ENCODE data around the gene PRG3.
"Not testable (repeated sequence)": the region's sequence is repeated elsewhere in the genome, so short reads cannot be mapped to it uniquely, and the experiment has no call there.

The PRG3 gene

DNA sequence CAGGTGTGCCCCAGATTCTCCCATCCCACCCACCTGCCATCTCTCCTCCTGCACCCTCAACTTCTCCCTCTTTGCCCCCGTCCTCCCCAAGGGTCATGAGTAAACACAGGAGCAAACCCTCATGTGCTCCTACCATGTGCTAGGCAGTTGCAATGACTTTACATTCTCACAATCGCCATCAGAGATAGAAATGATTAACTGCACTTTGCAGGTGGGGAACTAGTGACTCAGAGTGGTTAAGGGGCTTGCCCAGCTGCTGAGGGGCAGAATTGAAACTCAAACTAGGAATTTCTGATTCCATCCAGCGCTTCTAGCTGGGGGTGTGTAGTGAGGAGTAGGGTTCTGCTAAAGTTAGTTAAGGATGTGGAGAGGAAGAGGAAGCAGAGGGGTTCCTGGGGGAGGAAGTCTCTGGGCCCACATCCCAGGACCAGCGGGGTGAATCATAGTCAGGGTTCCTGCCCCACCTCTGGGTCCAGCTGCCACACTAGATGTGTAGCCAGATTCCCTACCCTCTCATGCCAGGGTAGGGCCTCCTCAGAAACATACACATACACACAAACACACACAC, 25.5 kb upstream of the PRG3 start:
- WGBS, 2 donors (ENCODE audit: extremely low coverage in 2 of 2, insufficient read length in 2 of 2, insufficient replicate concordance in 1 of 2), result no CpG with 5 or more reads among the region's 4 CpGs
- H3K9ac ChIP-seq (ENCODE audit: low read depth, low read length, poor library complexity), result no peak overlapping the region
- no peak overlapping the region for H2BK15ac ChIP-seq (ENCODE audit: low read length)
- no peak overlapping the region for H3K4ac ChIP-seq (ENCODE audit: low read length)
- H4K8ac ChIP-seq (ENCODE audit: low read depth, low read length), result no peak overlapping the region
- no peak overlapping the region for H2AFZ ChIP-seq (ENCODE audit: low read length)
- no peak overlapping the region for H2AK5ac ChIP-seq (ENCODE audit: low read depth, low read length)
- no peak overlapping the region for H3K27ac ChIP-seq (replicated peaks; ENCODE audit: low read length)
- H3K4me1 ChIP-seq (ENCODE audit: control insufficient read depth in 2 of 2, insufficient read depth in 1 of 2, low read depth in 1 of 2, low read length in 2 of 2), result peaks cover 0 to 1% of the 10 kb centered on the region in 2 donors
- H2BK5ac ChIP-seq (ENCODE audit: low read length), result no peak overlapping the region
- H2BK12ac ChIP-seq (ENCODE audit: low read length), result no peak overlapping the region
- no peak overlapping the region for H3K18ac ChIP-seq (ENCODE audit: low read length)
- H3K4me3 ChIP-seq (ENCODE audit: low read length in 2 of 2), result no peak overlapping the region
- no peak overlapping the region for H3K23ac ChIP-seq (ENCODE audit: low read depth, low read length, poor library complexity)
- H3K27me3 ChIP-seq (ENCODE audit: control insufficient read depth in 3 of 3, insufficient read depth in 3 of 3, low read depth in 1 of 3, low read length in 3 of 3), result no peaks in the 10 kb centered on the region
- H3K9me3 ChIP-seq (replicated peaks in 1 of 2; ENCODE audit: control insufficient read depth in 2 of 2, insufficient read depth in 1 of 2, low read depth in 1 of 2, low read length in 2 of 2), result no peaks in the 10 kb centered on the region
- H3K36me3 ChIP-seq (replicated peaks in 1 of 2; ENCODE audit: control insufficient read depth in 2 of 2, insufficient read depth in 2 of 2, low read length in 2 of 2), result peaks cover 12 to 45% of the 10 kb centered on the region in 2 donors
- no peak overlapping the region for H3K14ac ChIP-seq (ENCODE audit: low read length)
- no peak overlapping the region for H2BK120ac ChIP-seq (ENCODE audit: low read depth, low read length)
- H3K79me1 ChIP-seq (ENCODE audit: low read depth, low read length), result no peaks in the 10 kb centered on the region
- DNase-seq (ENCODE audit: low spot score), result no peak
- H4K91ac ChIP-seq (ENCODE audit: low read depth, low read length, poor library complexity), result no peak overlapping the region
- H3K4me2 ChIP-seq (ENCODE audit: insufficient read depth, low read length, poor library complexity, severe bottlenecking), result no peak overlapping the region

DNA sequence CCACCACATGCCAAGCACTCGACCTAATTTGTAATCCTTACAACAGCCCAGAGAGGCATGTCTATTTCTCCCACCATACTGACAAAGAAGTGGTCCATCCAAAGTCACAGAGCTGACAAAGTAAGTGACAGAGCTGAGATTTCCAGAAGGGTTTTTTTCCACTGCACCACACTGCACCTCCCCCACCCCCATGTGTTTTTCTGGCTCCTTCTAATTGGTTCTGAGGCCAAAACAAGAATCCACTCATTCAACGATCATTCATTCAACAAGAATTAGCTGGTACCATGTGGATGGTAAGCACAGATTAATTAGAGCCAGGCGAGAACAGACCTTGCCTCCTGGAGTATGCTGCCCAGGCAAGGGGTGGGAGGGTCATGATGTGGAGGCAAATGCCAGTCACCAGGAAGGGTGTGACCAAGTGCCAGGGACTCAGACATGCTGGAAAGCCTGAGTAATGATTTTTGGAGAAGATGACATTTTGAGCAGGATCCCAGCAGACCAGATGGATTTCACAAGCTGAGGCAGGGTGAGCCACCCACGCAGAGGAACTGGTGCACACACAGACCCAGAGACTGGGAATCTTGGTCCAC, 24.4 kb upstream of the PRG3 start:
- no peak overlapping the region for H3K4me2 ChIP-seq (ENCODE audit: insufficient read depth, low read length, poor library complexity, severe bottlenecking)
- peaks cover 12 to 34% of the 10 kb centered on the region in 2 donors for H3K36me3 ChIP-seq (replicated peaks in 1 of 2; ENCODE audit: control insufficient read depth in 2 of 2, insufficient read depth in 2 of 2, low read length in 2 of 2)
- H3K18ac ChIP-seq (ENCODE audit: low read length), result no peak overlapping the region
- H4K91ac ChIP-seq (ENCODE audit: low read depth, low read length, poor library complexity), result no peak overlapping the region
- no peak overlapping the region for H2BK5ac ChIP-seq (ENCODE audit: low read length)
- DNase-seq (ENCODE audit: low spot score), result no peak
- no peak overlapping the region for H3K9ac ChIP-seq (ENCODE audit: low read depth, low read length, poor library complexity)
- no peak overlapping the region for H3K14ac ChIP-seq (ENCODE audit: low read length)
- no peak overlapping the region for H2BK15ac ChIP-seq (ENCODE audit: low read length)
- no peak overlapping the region for H3K27ac ChIP-seq (replicated peaks; ENCODE audit: low read length)
- H3K9me3 ChIP-seq (replicated peaks in 1 of 2; ENCODE audit: control insufficient read depth in 2 of 2, insufficient read depth in 1 of 2, low read depth in 1 of 2, low read length in 2 of 2), result no peaks in the 10 kb centered on the region
- H4K8ac ChIP-seq (ENCODE audit: low read depth, low read length), result no peak overlapping the region
- H3K4me3 ChIP-seq (ENCODE audit: low read length in 2 of 2), result no peak overlapping the region
- no peaks in the 10 kb centered on the region for H3K27me3 ChIP-seq (ENCODE audit: control insufficient read depth in 3 of 3, insufficient read depth in 3 of 3, low read depth in 1 of 3, low read length in 3 of 3)
- no peak overlapping the region for H3K23ac ChIP-seq (ENCODE audit: low read depth, low read length, poor library complexity)
- H2AFZ ChIP-seq (ENCODE audit: low read length), result no peak overlapping the region
- no peak overlapping the region for H3K4ac ChIP-seq (ENCODE audit: low read length)
- no peak overlapping the region for H2BK120ac ChIP-seq (ENCODE audit: low read depth, low read length)
- H3K79me1 ChIP-seq (ENCODE audit: low read depth, low read length), result no peaks in the 10 kb centered on the region
- H2AK5ac ChIP-seq (ENCODE audit: low read depth, low read length), result no peak overlapping the region
- peaks cover 0 to 1% of the 10 kb centered on the region in 2 donors for H3K4me1 ChIP-seq (ENCODE audit: control insufficient read depth in 2 of 2, insufficient read depth in 1 of 2, low read depth in 1 of 2, low read length in 2 of 2)
- no CpG with 5 or more reads among the region's 4 CpGs for WGBS, 2 donors (ENCODE audit: extremely low coverage in 2 of 2, insufficient read length in 2 of 2, insufficient replicate concordance in 1 of 2)
- H2BK12ac ChIP-seq (ENCODE audit: low read length), result no peak overlapping the region

- H3K9ac ChIP-seq (ENCODE audit: low read depth, low read length, poor library complexity), result no peak overlapping the region
- H3K27me3 ChIP-seq (ENCODE audit: control insufficient read depth in 3 of 3, insufficient read depth in 3 of 3, low read depth in 1 of 3, low read length in 3 of 3), result peaks cover 0 to 1% (median 0%) of the 10 kb centered on the region in 3 experiments
- DNase-seq (ENCODE audit: low spot score), result no peak
- no peak overlapping the region for H2BK12ac ChIP-seq (ENCODE audit: low read length)
- H2BK120ac ChIP-seq (ENCODE audit: low read depth, low read length), result no peak overlapping the region
- H4K91ac ChIP-seq (ENCODE audit: low read depth, low read length, poor library complexity), result no peak overlapping the region
- H3K23ac ChIP-seq (ENCODE audit: low read depth, low read length, poor library complexity), result no peak overlapping the region
- H3K4me1 ChIP-seq (ENCODE audit: control insufficient read depth in 2 of 2, insufficient read depth in 1 of 2, low read depth in 1 of 2, low read length in 2 of 2), result peaks cover 0 to 1% of the 10 kb centered on the region in 2 donors
- no peak overlapping the region for H3K14ac ChIP-seq (ENCODE audit: low read length)
- no peak overlapping the region for H2BK5ac ChIP-seq (ENCODE audit: low read length)
- H4K8ac ChIP-seq (ENCODE audit: low read depth, low read length), result no peak overlapping the region
- H3K9me3 ChIP-seq (replicated peaks in 1 of 2; ENCODE audit: control insufficient read depth in 2 of 2, insufficient read depth in 1 of 2, low read depth in 1 of 2, low read length in 2 of 2), result no peaks in the 10 kb centered on the region
- H2AK5ac ChIP-seq (ENCODE audit: low read depth, low read length), result no peak overlapping the region
- H3K79me1 ChIP-seq (ENCODE audit: low read depth, low read length), result no peaks in the 10 kb centered on the region
- no peak overlapping the region for H3K4me2 ChIP-seq (ENCODE audit: insufficient read depth, low read length, poor library complexity, severe bottlenecking)
- WGBS, 2 donors (ENCODE audit: extremely low coverage in 2 of 2, insufficient read length in 2 of 2, insufficient replicate concordance in 1 of 2), result no CpG with 5 or more reads among the region's 2 CpGs
- no peak overlapping the region for H2AFZ ChIP-seq (ENCODE audit: low read length)
- H3K27ac ChIP-seq (replicated peaks; ENCODE audit: low read length), result no peak overlapping the region
- no peak overlapping the region for H3K4me3 ChIP-seq (ENCODE audit: low read length in 2 of 2)
- peaks cover 10 to 19% of the 10 kb centered on the region in 2 donors for H3K36me3 ChIP-seq (replicated peaks in 1 of 2; ENCODE audit: control insufficient read depth in 2 of 2, insufficient read depth in 2 of 2, low read length in 2 of 2)
- H3K4ac ChIP-seq (ENCODE audit: low read length), result no peak overlapping the region
- no peak overlapping the region for H2BK15ac ChIP-seq (ENCODE audit: low read length)
- H3K18ac ChIP-seq (ENCODE audit: low read length), result no peak overlapping the region
These were observed 22.8 kb upstream of the PRG3 start for GRCh38 chr11:57403802-57404147.

- DNase-seq (ENCODE audit: low spot score); H3K4me1 ChIP-seq (ENCODE audit: control insufficient read depth in 2 of 2, insufficient read depth in 1 of 2, low read depth in 1 of 2, low read length in 2 of 2); H3K9me3 ChIP-seq (replicated peaks in 1 of 2; ENCODE audit: control insufficient read depth in 2 of 2, insufficient read depth in 1 of 2, low read depth in 1 of 2, low read length in 2 of 2); H3K23ac ChIP-seq (ENCODE audit: low read depth, low read length, poor library complexity); H2BK12ac ChIP-seq (ENCODE audit: low read length); H3K14ac ChIP-seq (ENCODE audit: low read length); H3K4me2 ChIP-seq (ENCODE audit: insufficient read depth, low read length, poor library complexity, severe bottlenecking); H2BK120ac ChIP-seq (ENCODE audit: low read depth, low read length); H3K27ac ChIP-seq (replicated peaks; ENCODE audit: low read length); H4K8ac ChIP-seq (ENCODE audit: low read depth, low read length); H3K18ac ChIP-seq (ENCODE audit: low read length); H3K27me3 ChIP-seq (ENCODE audit: control insufficient read depth in 3 of 3, insufficient read depth in 3 of 3, low read depth in 1 of 3, low read length in 3 of 3); H2BK5ac ChIP-seq (ENCODE audit: low read length); H3K9ac ChIP-seq (ENCODE audit: low read depth, low read length, poor library complexity); H2AFZ ChIP-seq (ENCODE audit: low read length); H3K4ac ChIP-seq (ENCODE audit: low read length); H2AK5ac ChIP-seq (ENCODE audit: low read depth, low read length); H2BK15ac ChIP-seq (ENCODE audit: low read length); H3K79me1 ChIP-seq (ENCODE audit: low read depth, low read length); H4K91ac ChIP-seq (ENCODE audit: low read depth, low read length, poor library complexity); H3K4me3 ChIP-seq (ENCODE audit: low read length in 2 of 2): not testable (repeated sequence)
- WGBS, 2 donors (ENCODE audit: extremely low coverage in 2 of 2, insufficient read length in 2 of 2, insufficient replicate concordance in 1 of 2), result no CpG with 5 or more reads among the region's 6 CpGs
- peaks cover 10 to 13% of the 10 kb centered on the region in 2 donors for H3K36me3 ChIP-seq (replicated peaks in 1 of 2; ENCODE audit: control insufficient read depth in 2 of 2, insufficient read depth in 2 of 2, low read length in 2 of 2)
These were observed 22.3 kb upstream of the PRG3 start for GRCh38 chr11:57403003-57403801.
